ENCODE data around the gene HOXB7. TPM values are rescaled to one million over a fixed set of nuclear protein-coding genes. Genes with fewer than 3 reads are reported as not detected.

Gene HOXB7
- total RNA-seq, 1 experiment from 2014 or later, result not detected

GRCh38 chr17:48624544-48625494 lies 14.0 kb upstream of the HOXB7 start:
- H3K27ac ChIP-seq (ENCODE audit: insufficient read length, low read depth, low read length), result no peak overlapping the region
- no peak overlapping the region for H2AK5ac ChIP-seq (ENCODE audit: insufficient read length, low read length)
- H3T11ph ChIP-seq (ENCODE audit: low read length), result no peak overlapping the region
- no peak overlapping the region for H3K9ac ChIP-seq (ENCODE audit: extremely low read depth, insufficient read length, low read length)
- no peak overlapping the region for H2AFZ ChIP-seq (ENCODE audit: low read length)
- H3K4me2 ChIP-seq (ENCODE audit: insufficient read depth, insufficient read length, low read length), result no peak overlapping the region
- no peak overlapping the region for H4K8ac ChIP-seq (replicated peaks; ENCODE audit: insufficient read length, low read depth, low read length)
- H4K91ac ChIP-seq (ENCODE audit: insufficient read length, low read depth, low read length), result no peak overlapping the region
- no peak overlapping the region for H3K18ac ChIP-seq (ENCODE audit: insufficient read length, low read depth, low read length)
- no peak overlapping the region for H2BK5ac ChIP-seq (ENCODE audit: insufficient read length, low read length)
- H3K79me2 ChIP-seq (ENCODE audit: insufficient read depth, low read length), result no peaks in the 10 kb centered on the region
- H3K23ac ChIP-seq (ENCODE audit: insufficient read length, low read depth, low read length), result no peak overlapping the region
- no peaks in the 10 kb centered on the region for H3K9me3 ChIP-seq (ENCODE audit: control insufficient read depth, low read depth, low read length)
- no peak overlapping the region for H2BK120ac ChIP-seq (ENCODE audit: low read depth, low read length, poor library complexity, severe bottlenecking)
- H2BK20ac ChIP-seq (ENCODE audit: low read depth, low read length, poor library complexity, severe bottlenecking), result no peak overlapping the region
- no peak overlapping the region for H3K14ac ChIP-seq (ENCODE audit: insufficient read depth, low read length)
- H3K79me1 ChIP-seq (ENCODE audit: insufficient read depth, low read depth, low read length, poor library complexity, severe bottlenecking), result no peaks in the 10 kb centered on the region
- no peaks in the 10 kb centered on the region; the same call in 1 of the 2 replicates for H3K4me1 ChIP-seq (ENCODE audit: insufficient read depth, low read length)
- H3K4ac ChIP-seq (ENCODE audit: low read depth, low read length), result no peak overlapping the region
- peak; percentile 87 for DNase-seq
- WGBS (ENCODE audit: extremely low coverage, insufficient read length, low lambda C conversion rate), result no CpG with 5 or more reads among the region's 66 CpGs
- Mint-ChIP-seq H3K4me3 (peak overlapping the region in 1 of 2 experiments; percentile 77; a peak in 3 of 5 replicates), H3K4me1 (peaks cover 7 to 12% of the 10 kb centered on the region in 2 experiments), H3K27me3 (ENCODE audit: low read depth) (peaks cover 100% of the 10 kb centered on the region), H3K36me3 (ENCODE audit: insufficient read depth in 1 of 3, low read depth in 3 of 3) (peaks cover 0 to 2% (median 0%) of the 10 kb centered on the region in 3 experiments; a peak in 1 of 7 replicates), H3K27ac (no peak overlapping the region), H3K9me3 (peaks cover 3 to 18% of the 10 kb centered on the region in 2 experiments; a peak in 4 of 5 replicates)
- H3K27me3 ChIP-seq (ENCODE audit: insufficient read depth, low read length), result peaks cover 99% of the 10 kb centered on the region
- H2BK12ac ChIP-seq (ENCODE audit: insufficient read length, low read depth, low read length), result no peak overlapping the region
- no peaks in the 10 kb centered on the region for H4K20me1 ChIP-seq (ENCODE audit: control insufficient read depth, insufficient read depth, insufficient read length)
- no peak overlapping the region for H4K5ac ChIP-seq (ENCODE audit: insufficient read length, low read depth, low read length)
- no peak overlapping the region for H2BK15ac ChIP-seq (ENCODE audit: low read depth, low read length)
- no peak overlapping the region for H3K56ac ChIP-seq (ENCODE audit: insufficient read length, low read depth, low read length)
- no peak for TF ChIP-seq CTCF (conservative IDR thresholded peaks at IDR 0.05)
- peaks cover 5% of the 10 kb centered on the region for H3K23me2 ChIP-seq (ENCODE audit: insufficient read length, low read depth, low read length, poor library complexity, severe bottlenecking)

Data from H9 (cell line).